ENCODE results near the gene GALNT14. TPM values are rescaled to one million over a fixed set of nuclear protein-coding genes. Genes with fewer than 3 reads are reported as not detected.

GALNT14 gene
- total and polyA plus RNA-seq, 2 of the 8 experiments (the other 6 are each of a cell fraction or from before 2014, with no cell fraction given), result 13.0 to 13.7 TPM

- ChIA-PET POLR2A (ENCODE audit: partially characterized antibody) (interaction anchor here (1.0 kb wide), 1 partner anchor 9 kb away, joined by 5 read pairs; no protein-coding TSS in a partner anchor), CTCF (ENCODE audit: partially characterized antibody) (interaction anchor here (0.9 to 3.4 kb wide), 5 partner anchors 9 to 247 kb away, joined by 3 to 9 read pairs (median 4); no protein-coding TSS in a partner anchor)
- H3K27me3 ChIP-seq (replicated peaks in 1 of 4; ENCODE audit: control insufficient read depth in 3 of 4, extremely low read depth in 1 of 4, insufficient read depth in 3 of 4, low read length in 3 of 4), result no peaks in the 10 kb centered on the region
- H4K20me1 ChIP-seq (replicated peaks in 1 of 2; ENCODE audit: control insufficient read depth in 1 of 2, insufficient read depth in 2 of 2, low read length in 2 of 2), result no peaks in the 10 kb centered on the region
- no peak overlapping the region for H3K18ac ChIP-seq (ENCODE audit: extremely low read depth, low read length)
- no peaks in the 10 kb centered on the region for H3K79me2 ChIP-seq (ENCODE audit: control insufficient read depth in 1 of 2, insufficient read depth in 2 of 2, low read length in 2 of 2)
- H3K56ac ChIP-seq (replicated peaks; ENCODE audit: insufficient read length, low read depth, low read length), result no peak overlapping the region
- H3K27ac ChIP-seq (ENCODE audit: low read depth, low read length), result no peak overlapping the region
- H2AK5ac ChIP-seq (ENCODE audit: low read depth, low read length), result no peak overlapping the region
- no peaks in the 10 kb centered on the region for H3K36me3 ChIP-seq (ENCODE audit: control insufficient read depth in 2 of 4, insufficient read depth in 4 of 4, low read length in 3 of 4)
- WGBS, 2 experiments (ENCODE audit: extremely low coverage in 1 of 2, insufficient coverage in 1 of 2, insufficient read length in 1 of 2, insufficient replicate concordance in 2 of 2, low coverage in 1 of 2, low lambda C conversion rate in 2 of 2, missing lambda C conversion rate in 1 of 2), result 73% methylated on average over 4 of the region's 4 CpGs; no CpG with 5 or more reads in 1 of the 2 experiments
- H3K23me2 ChIP-seq (ENCODE audit: low read depth, low read length), result no peaks in the 10 kb centered on the region
- H3K4me3 ChIP-seq (ENCODE audit: extremely low read depth in 1 of 4, insufficient read depth in 2 of 4, low read depth in 3 of 4, low read length in 4 of 4), result no peak overlapping the region
- H2BK120ac ChIP-seq (replicated peaks; ENCODE audit: low read depth, low read length), result no peak overlapping the region
- H3K4me1 ChIP-seq (replicated peaks in 1 of 4; ENCODE audit: control insufficient read depth in 3 of 4, insufficient read depth in 4 of 4, low read length in 3 of 4), result no peaks in the 10 kb centered on the region
- no peak overlapping the region for H3K23ac ChIP-seq (ENCODE audit: insufficient read length)
- H3K9me3 ChIP-seq (ENCODE audit: insufficient read depth in 2 of 2, low read depth in 1 of 2, low read length in 1 of 2), result no peaks in the 10 kb centered on the region
- DNase-seq (ENCODE audit: low read depth in 1 of 2, low spot score in 2 of 2) (no peak), FAIRE-seq (no peak)
- H3K14ac ChIP-seq (ENCODE audit: insufficient read length), result no peak overlapping the region
- no peak overlapping the region for H4K5ac ChIP-seq (ENCODE audit: insufficient read length, low read depth, low read length)
- no peak overlapping the region for H4K8ac ChIP-seq (ENCODE audit: extremely low read depth, insufficient read depth, low read length)
- H3K9ac ChIP-seq (replicated peaks in 1 of 4; ENCODE audit: extremely low read depth in 1 of 4, low read depth in 3 of 4, low read length in 3 of 4), result no peak overlapping the region
- no peak overlapping the region for H2BK12ac ChIP-seq (ENCODE audit: low read depth, low read length)
- H4K91ac ChIP-seq (replicated peaks; ENCODE audit: insufficient read length, low read length), result no peak overlapping the region
- H2BK15ac ChIP-seq (ENCODE audit: low read length), result no peak overlapping the region
- TF ChIP-seq E2F6 (IDR thresholded peaks at IDR 0.05) (no peak), RAD21 (IDR thresholded peaks at IDR 0.05 in 1 of 2, conservative IDR thresholded peaks at IDR 0.05 in 1 of 2; ENCODE audit: low read depth in 2 of 2, low read length in 2 of 2) (no peak), GTF2F1 (IDR thresholded peaks at IDR 0.05; ENCODE audit: borderline replicate concordance, low read depth, low read length) (no peak), MAX (IDR thresholded peaks at IDR 0.05) (no peak), TCF12 (IDR thresholded peaks at IDR 0.05; ENCODE audit: low read depth, low read length) (no peak)
- no peak overlapping the region for H2BK5ac ChIP-seq (ENCODE audit: low read depth, low read length)
- no peak overlapping the region for H2AFZ ChIP-seq (ENCODE audit: low read length)
- H3K4me2 ChIP-seq (ENCODE audit: insufficient read depth in 1 of 2, low read depth in 2 of 2, low read length in 2 of 2), result no peak overlapping the region
- H3K79me1 ChIP-seq (ENCODE audit: low read depth, low read length), result no peaks in the 10 kb centered on the region
- no peak overlapping the region for H3K4ac ChIP-seq (replicated peaks; ENCODE audit: insufficient read length, low read depth, low read length)
- H2BK20ac ChIP-seq (ENCODE audit: low read length), result no peak overlapping the region
Measured at GRCh38 chr2:30958918-30959265, 179.3 kb downstream of the GALNT14 start.

All from H1 (cell line).